Peyer's patch (tissue), 4 donors: Measurements from ENCODE around the gene MYZAP. TPM values are rescaled to one million over a fixed set of nuclear protein-coding genes. Genes with fewer than 3 reads are reported as not detected.

Experiments used
- DNase-seq, 3 donors: peaks; one replicate each; pipeline ENCODE4 v3.0.0-alpha.2; 2017 to 2019
- H3K27ac ChIP-seq, 4 donors: fragments of 200-600 bp; sonication (generic); one replicate each; pipeline ENCODE4 v1.5.1; 2016 to 2019
- H3K27me3 ChIP-seq, 2 donors: fragments of 200-600 bp; sonication (generic); one replicate each; pipeline ENCODE4 v1.5.1; 2019
- H3K36me3 ChIP-seq, 3 donors: fragments of 200-600 bp; sonication (generic); one replicate each; pipeline ENCODE4 v1.5.1; 2016 to 2019
- H3K4me1 ChIP-seq, 4 donors: fragments of 200-600 bp; sonication (generic); one replicate each; pipeline ENCODE4 v1.5.1; 2016 to 2019
- H3K4me3 ChIP-seq, 4 donors: fragments of 200-600 bp; sonication (generic); 1 replicate in 3 of 4; 2 replicates in 1 of 4; pipeline ENCODE4 v1.5.1; 2016 to 2019; ENCODE audit warnings: mild to moderate bottlenecking in 1 of 4
- H3K9me3 ChIP-seq, 4 donors: fragments of 200-600 bp; sonication (generic); one replicate each; pipeline ENCODE4 v1.5.1; 2016 to 2019; ENCODE audit warnings: mild to moderate bottlenecking in 1 of 4
- POLR2A ChIP-seq, 2 donors: fragments of 450-650 bp; IDR thresholded peaks; one replicate each; pipeline ENCODE4 v1.5.1; 2017; ENCODE audit warnings: antibody characterized with exemption in 2 of 2, mild to moderate bottlenecking in 2 of 2, moderate library complexity in 2 of 2
- total RNA-seq, 4 donors: library from RNA; depleted of rRNA; stranded (reverse); fragments of >200 nt; gene quantifications; one replicate each; pipeline ENCODE4 v1.1.0, GENCODE V29; 2016
- TF ChIP-seq, protein P1 (sequence below), 6 experiments: fragments of 450-650 bp in 4 of 6; fragments of 200-600 bp in 2 of 6; sonication (generic) in 1 of 6; IDR thresholded peaks; one replicate each; pipeline ENCODE4 v1.5.1; 2017 to 2019; ENCODE audit warnings: antibody characterized with exemption in 6 of 6, mild to moderate bottlenecking in 3 of 6, moderate library complexity in 1 of 6

MYZAP gene
- total RNA-seq, 4 donors from 2014 or later, result 2.5 to 36.3 (median 17.4) TPM

DNA sequence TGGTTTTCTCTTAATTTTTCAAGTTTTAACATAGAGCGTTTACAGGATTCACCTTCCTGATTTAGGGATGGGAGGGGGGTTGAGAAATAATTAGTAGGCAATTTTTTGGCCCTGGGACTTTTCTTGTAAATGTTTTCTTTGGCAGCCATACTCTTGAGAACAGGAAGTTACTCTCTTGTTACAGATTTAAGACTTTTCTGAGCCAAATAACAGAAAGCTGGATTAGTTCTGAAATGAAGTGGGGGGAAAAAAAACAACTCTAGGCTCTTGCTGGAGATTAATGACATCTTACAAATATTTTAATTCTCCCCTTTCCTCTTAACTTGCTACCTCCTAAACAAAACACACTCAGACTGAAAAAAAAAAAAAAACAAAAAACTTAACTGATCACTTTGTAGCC, 101.0 kb downstream of the MYZAP start:
- DNase-seq, result no peak
- TF ChIP-seq POLR2A (IDR thresholded peaks at IDR 0.05), result no peak
- TF ChIP-seq, protein P1, sequence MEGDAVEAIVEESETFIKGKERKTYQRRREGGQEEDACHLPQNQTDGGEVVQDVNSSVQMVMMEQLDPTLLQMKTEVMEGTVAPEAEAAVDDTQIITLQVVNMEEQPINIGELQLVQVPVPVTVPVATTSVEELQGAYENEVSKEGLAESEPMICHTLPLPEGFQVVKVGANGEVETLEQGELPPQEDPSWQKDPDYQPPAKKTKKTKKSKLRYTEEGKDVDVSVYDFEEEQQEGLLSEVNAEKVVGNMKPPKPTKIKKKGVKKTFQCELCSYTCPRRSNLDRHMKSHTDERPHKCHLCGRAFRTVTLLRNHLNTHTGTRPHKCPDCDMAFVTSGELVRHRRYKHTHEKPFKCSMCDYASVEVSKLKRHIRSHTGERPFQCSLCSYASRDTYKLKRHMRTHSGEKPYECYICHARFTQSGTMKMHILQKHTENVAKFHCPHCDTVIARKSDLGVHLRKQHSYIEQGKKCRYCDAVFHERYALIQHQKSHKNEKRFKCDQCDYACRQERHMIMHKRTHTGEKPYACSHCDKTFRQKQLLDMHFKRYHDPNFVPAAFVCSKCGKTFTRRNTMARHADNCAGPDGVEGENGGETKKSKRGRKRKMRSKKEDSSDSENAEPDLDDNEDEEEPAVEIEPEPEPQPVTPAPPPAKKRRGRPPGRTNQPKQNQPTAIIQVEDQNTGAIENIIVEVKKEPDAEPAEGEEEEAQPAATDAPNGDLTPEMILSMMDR (IDR thresholded peaks at IDR 0.05), result no peak
- H3K9me3 ChIP-seq, result no peaks in the 10 kb centered on the region
- no peak overlapping the region for H3K27ac ChIP-seq
- no peaks in the 10 kb centered on the region for H3K4me1 ChIP-seq
- no peaks in the 10 kb centered on the region for H3K27me3 ChIP-seq
- no peaks in the 10 kb centered on the region for H3K36me3 ChIP-seq
- H3K4me3 ChIP-seq, result no peak overlapping the region

- no peaks in the 10 kb centered on the region for H3K27me3 ChIP-seq
- no peaks in the 10 kb centered on the region for H3K36me3 ChIP-seq
- H3K4me1 ChIP-seq, result no peaks in the 10 kb centered on the region
- H3K9me3 ChIP-seq, result no peaks in the 10 kb centered on the region
- H3K27ac ChIP-seq, result no peak overlapping the region
- no peak for DNase-seq
- TF ChIP-seq, protein P1 (IDR thresholded peaks at IDR 0.05), result no peak
- TF ChIP-seq POLR2A (IDR thresholded peaks at IDR 0.05), result no peak
- no peak overlapping the region for H3K4me3 ChIP-seq
Measured at GRCh38 chr15:57694279-57694678, 102.6 kb downstream of the MYZAP start.

DNA sequence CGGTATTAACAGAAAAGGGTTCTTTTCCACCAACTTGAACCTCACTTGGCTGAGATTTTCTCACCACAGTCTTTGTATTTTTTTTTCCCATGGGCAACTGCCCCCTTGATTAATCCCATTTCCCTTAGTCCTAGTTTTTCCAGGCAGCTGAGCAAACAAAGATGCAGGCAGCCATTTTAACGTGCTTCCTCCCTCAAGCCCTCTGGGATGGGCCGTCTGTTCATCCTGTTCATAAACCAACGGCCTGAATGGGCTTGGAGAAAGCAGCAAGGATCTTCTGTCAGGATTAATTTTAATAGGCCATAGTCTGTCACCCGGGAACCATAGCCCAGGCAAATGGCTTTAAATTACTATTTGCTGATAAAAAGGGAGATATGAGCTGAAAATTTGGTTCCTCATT, 104.4 kb downstream of the MYZAP start:
- no peaks in the 10 kb centered on the region for H3K27me3 ChIP-seq
- DNase-seq, result no peak
- no peak for TF ChIP-seq POLR2A (IDR thresholded peaks at IDR 0.05)
- TF ChIP-seq, protein P1 (IDR thresholded peaks at IDR 0.05), result no peak
- no peak overlapping the region for H3K27ac ChIP-seq
- H3K4me1 ChIP-seq, result no peaks in the 10 kb centered on the region
- H3K36me3 ChIP-seq, result no peaks in the 10 kb centered on the region
- no peaks in the 10 kb centered on the region for H3K9me3 ChIP-seq
- no peak overlapping the region for H3K4me3 ChIP-seq

DNA sequence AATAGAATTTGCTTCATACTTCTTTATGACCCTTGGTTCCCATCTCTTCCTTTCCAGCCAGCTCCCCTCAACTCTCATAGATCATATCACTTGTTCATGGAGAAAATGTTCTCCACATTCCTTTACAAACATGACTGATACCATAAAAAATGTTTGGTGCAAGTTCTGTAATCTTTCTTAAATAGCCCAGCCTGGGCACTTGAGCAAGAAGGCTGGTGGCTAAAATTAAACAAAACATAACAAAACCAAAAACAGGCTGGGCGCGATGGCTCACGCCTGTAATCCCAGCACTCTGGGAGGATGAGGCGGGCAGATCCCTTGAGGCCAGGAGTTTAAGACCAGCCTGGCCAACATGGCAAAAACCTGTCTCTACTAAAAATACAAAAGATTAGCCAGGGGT, 105.9 kb downstream of the MYZAP start:
- no peak for DNase-seq
- H3K9me3 ChIP-seq, result no peaks in the 10 kb centered on the region
- TF ChIP-seq, protein P1 (IDR thresholded peaks at IDR 0.05), result no peak
- no peak for TF ChIP-seq POLR2A (IDR thresholded peaks at IDR 0.05)

DNA sequence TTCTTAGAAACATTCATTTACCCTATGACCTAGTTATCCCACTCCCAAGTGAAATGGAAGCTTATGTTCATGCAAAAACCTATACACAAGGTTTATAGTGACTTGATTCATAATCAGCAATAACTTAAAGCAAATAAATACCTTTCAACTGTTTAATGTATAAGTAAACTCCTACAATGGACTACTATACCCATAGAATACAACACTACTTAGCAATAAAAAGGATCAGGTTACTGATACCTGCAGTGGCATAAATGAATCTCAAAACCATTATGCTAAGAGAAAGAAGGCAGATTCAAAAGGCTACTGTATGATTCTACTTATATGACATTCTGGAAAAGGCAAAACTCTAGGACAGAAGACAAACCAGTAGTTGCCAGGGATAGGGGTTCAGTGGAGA, 106.5 kb downstream of the MYZAP start:
- TF ChIP-seq POLR2A (IDR thresholded peaks at IDR 0.05), result no peak
- TF ChIP-seq, protein P1 (IDR thresholded peaks at IDR 0.05), result no peak
- H3K4me3 ChIP-seq, result no peak overlapping the region
- no peak overlapping the region for H3K27ac ChIP-seq
- DNase-seq, result no peak
- no peaks in the 10 kb centered on the region for H3K9me3 ChIP-seq
- no peaks in the 10 kb centered on the region for H3K36me3 ChIP-seq
- no peaks in the 10 kb centered on the region for H3K27me3 ChIP-seq
- no peaks in the 10 kb centered on the region for H3K4me1 ChIP-seq

More for the DNA sequence above, 105.9 kb downstream of the MYZAP start:
- Histone ChIP-seq H3K4me1 (no peaks in the 10 kb centered on the region), H3K27ac (no peak overlapping the region), H3K27me3 (no peaks in the 10 kb centered on the region), H3K4me3 (no peak overlapping the region), H3K36me3 (no peaks in the 10 kb centered on the region)

DNA sequence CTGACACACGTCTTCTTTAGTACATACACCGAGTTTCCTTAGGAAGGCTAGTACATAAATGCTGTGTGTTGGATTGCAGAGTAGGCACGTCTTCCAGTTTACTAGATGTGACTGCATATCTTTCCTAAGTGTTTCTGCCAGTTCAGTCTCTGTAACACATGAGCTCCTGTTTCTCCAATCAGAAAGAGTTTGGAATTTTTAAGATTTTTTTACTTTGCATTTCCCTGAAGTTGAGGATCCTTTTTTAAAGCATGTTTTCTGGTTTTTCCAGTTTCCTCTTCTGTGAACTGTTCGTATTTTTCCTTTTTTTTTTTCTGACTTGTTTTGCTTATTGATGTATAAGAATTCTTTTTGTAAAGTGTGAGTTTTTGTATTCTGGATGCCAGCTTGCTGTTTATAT, 107.3 kb downstream of the MYZAP start:
- H3K27me3 ChIP-seq, result no peaks in the 10 kb centered on the region
- H3K9me3 ChIP-seq, result no peaks in the 10 kb centered on the region
- no peaks in the 10 kb centered on the region for H3K4me1 ChIP-seq
- DNase-seq, result no peak
- TF ChIP-seq, protein P1 (IDR thresholded peaks at IDR 0.05), result no peak
- TF ChIP-seq POLR2A (IDR thresholded peaks at IDR 0.05), result no peak
- H3K4me3 ChIP-seq, result no peak overlapping the region
- no peaks in the 10 kb centered on the region for H3K36me3 ChIP-seq
- H3K27ac ChIP-seq, result no peak overlapping the region
